NK-92 (cell line): ENCODE data around the gene FNDC3B.

Source experiments
- DNase-seq: peaks from one replicate; lab custom pipeline; 2025; ENCODE audit not compliant: unreplicated experiment; lab: John Stamatoyannopoulos, UW

FNDC3B gene

GRCh38 chr3:172379372-172379771 lies 340.0 kb downstream of the FNDC3B start:
- DNase-seq, result no peak

- DNase-seq, result no peak
These were observed 341.3 kb downstream of the FNDC3B start for GRCh38 chr3:172380632-172381031.

- DNase-seq, result no peak
These were observed 344.0 kb downstream of the FNDC3B start for GRCh38 chr3:172383306-172383796.

- DNase-seq, result no peak
These were observed 345.5 kb downstream of the FNDC3B start for GRCh38 chr3:172384836-172385235.

GRCh38 chr3:172387728-172388127 lies 348.4 kb downstream of the FNDC3B start:
- DNase-seq, result no peak

- no peak for DNase-seq
These were observed 349.2 kb downstream of the FNDC3B start for GRCh38 chr3:172388412-172389078.

GRCh38 chr3:172390792-172391191 lies 351.4 kb downstream of the FNDC3B start:
- DNase-seq, result no peak

GRCh38 chr3:172391592-172392302 lies 352.4 kb downstream of the FNDC3B start:
- no peak for DNase-seq

GRCh38 chr3:172394692-172395091 lies 355.3 kb downstream of the FNDC3B start:
- no peak for DNase-seq

- no peak for DNase-seq
These were observed 357.0 kb downstream of the FNDC3B start for GRCh38 chr3:172396400-172396799.

GRCh38 chr3:172397716-172398405 lies 358.5 kb downstream of the FNDC3B start:
- DNase-seq, result no peak

GRCh38 chr3:172398484-172398883 lies 359.1 kb downstream of the FNDC3B start:
- no peak for DNase-seq

- no peak for DNase-seq
These were observed 362.7 kb downstream of the FNDC3B start for GRCh38 chr3:172402090-172402489.

- DNase-seq, result no peak
These were observed 363.7 kb downstream of the FNDC3B start for GRCh38 chr3:172402892-172403643.

- no peak for DNase-seq
These were observed 365.0 kb downstream of the FNDC3B start for GRCh38 chr3:172404237-172404962.

GRCh38 chr3:172405914-172406313 lies 366.5 kb downstream of the FNDC3B start:
- no peak for DNase-seq

- DNase-seq, result no peak
These were observed 368.5 kb downstream of the FNDC3B start for GRCh38 chr3:172407872-172408271.

GRCh38 chr3:172410702-172411477 lies 371.5 kb downstream of the FNDC3B start:
- DNase-seq, result no peak

- DNase-seq, result no peak
These were observed 372.1 kb downstream of the FNDC3B start for GRCh38 chr3:172411478-172411947.

GRCh38 chr3:172415323-172415722 lies 375.9 kb downstream of the FNDC3B start:
- no peak for DNase-seq
